HG03060 (cell line): ENCODE data around the gene HDAC1.

Experiments used
- ATAC-seq: cut with Tn5 transposase; IDR thresholded peaks from one replicate; pipeline ENCODE4 v1.9.1; 2021; ENCODE audit warnings: low read depth, moderate number of reproducible peaks; ENCODE audit not compliant: unreplicated experiment

The HDAC1 gene

GRCh38 chr1:32363713-32364112, 71.8 kb downstream of the HDAC1 start:
- no peak for ATAC-seq

- ATAC-seq = no peak
Measured at GRCh38 chr1:32364836-32365235, 73.0 kb downstream of the HDAC1 start.

- ATAC-seq = no peak
Measured at GRCh38 chr1:32365445-32365844, 73.6 kb downstream of the HDAC1 start.

- ATAC-seq = no peak
Measured at GRCh38 chr1:32367912-32368635, 76.2 kb downstream of the HDAC1 start.

GRCh38 chr1:32372149-32372756, 80.4 kb downstream of the HDAC1 start:
- ATAC-seq = no peak

GRCh38 chr1:32373996-32374592, 82.2 kb downstream of the HDAC1 start:
- no peak for ATAC-seq

- no peak for ATAC-seq
Measured at GRCh38 chr1:32376199-32376598, 84.3 kb downstream of the HDAC1 start.

GRCh38 chr1:32377541-32378220, 85.8 kb downstream of the HDAC1 start:
- ATAC-seq = no peak

GRCh38 chr1:32380057-32380456, 88.2 kb downstream of the HDAC1 start:
- no peak for ATAC-seq
